Endothelial cell of umbilical vein (primary cell): ENCODE data around the gene GYS2.
"Not testable (repeated sequence)": the region's sequence is repeated elsewhere in the genome, so short reads cannot be mapped to it uniquely, and the experiment has no call there.

Experiments
- EZH2 ChIP-seq: IDR thresholded peaks from 2 replicates; pipeline ENCODE4 v1.6.1; 2012; ENCODE audit warnings: borderline replicate concordance, low read depth, mild to moderate bottlenecking, moderate library complexity, low read length, inconsistent platforms; ENCODE audit not compliant: severe bottlenecking
- FOS ChIP-seq: IDR thresholded peaks from 2 replicates; pipeline ENCODE4 v1.6.1; 2011; ENCODE audit warnings: mild to moderate bottlenecking, low read length, moderate library complexity, borderline replicate concordance; ENCODE audit not compliant: insufficient read depth
- POLR2A ChIP-seq: IDR thresholded peaks from 2 replicates; pipeline ENCODE4 v1.6.1; 2012; ENCODE audit warnings: low read depth, mild to moderate bottlenecking, control low read depth, low read length
- TF ChIP-seq, protein P1 (sequence below), 2 donors: IDR thresholded peaks; 1 replicate in 1 of 2; 2 replicates in 1 of 2; pipeline ENCODE4 v1.5.1; 2011; ENCODE audit warnings: low read length in 2 of 2, mild to moderate bottlenecking in 2 of 2, moderate library complexity in 2 of 2, control low read depth in 1 of 2, inconsistent platforms in 1 of 2, low read depth in 1 of 2; ENCODE audit not compliant: insufficient read depth in 1 of 2; ENCODE audit errors: extremely low read depth in 1 of 2

DNA sequence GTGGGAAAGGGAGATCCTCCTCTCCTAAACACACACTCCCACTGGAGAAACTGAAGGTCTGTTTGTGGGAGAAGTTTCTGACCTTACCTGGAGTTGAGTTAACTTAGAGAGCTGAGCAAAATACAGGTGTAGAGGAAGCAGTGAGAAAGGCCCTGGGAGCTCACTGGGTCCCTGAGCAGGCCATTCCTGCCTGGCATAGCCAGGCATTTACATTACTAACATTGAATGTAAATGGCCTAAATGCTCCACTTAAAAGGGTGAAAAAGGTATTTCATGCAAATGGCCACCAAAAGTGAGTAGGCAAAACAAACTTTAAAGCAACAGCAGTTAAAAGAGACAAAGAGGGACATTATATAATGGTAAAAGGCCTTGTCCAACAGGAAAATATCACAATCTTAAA, 9.3 kb downstream of the GYS2 start:
- TF ChIP-seq, protein P1, sequence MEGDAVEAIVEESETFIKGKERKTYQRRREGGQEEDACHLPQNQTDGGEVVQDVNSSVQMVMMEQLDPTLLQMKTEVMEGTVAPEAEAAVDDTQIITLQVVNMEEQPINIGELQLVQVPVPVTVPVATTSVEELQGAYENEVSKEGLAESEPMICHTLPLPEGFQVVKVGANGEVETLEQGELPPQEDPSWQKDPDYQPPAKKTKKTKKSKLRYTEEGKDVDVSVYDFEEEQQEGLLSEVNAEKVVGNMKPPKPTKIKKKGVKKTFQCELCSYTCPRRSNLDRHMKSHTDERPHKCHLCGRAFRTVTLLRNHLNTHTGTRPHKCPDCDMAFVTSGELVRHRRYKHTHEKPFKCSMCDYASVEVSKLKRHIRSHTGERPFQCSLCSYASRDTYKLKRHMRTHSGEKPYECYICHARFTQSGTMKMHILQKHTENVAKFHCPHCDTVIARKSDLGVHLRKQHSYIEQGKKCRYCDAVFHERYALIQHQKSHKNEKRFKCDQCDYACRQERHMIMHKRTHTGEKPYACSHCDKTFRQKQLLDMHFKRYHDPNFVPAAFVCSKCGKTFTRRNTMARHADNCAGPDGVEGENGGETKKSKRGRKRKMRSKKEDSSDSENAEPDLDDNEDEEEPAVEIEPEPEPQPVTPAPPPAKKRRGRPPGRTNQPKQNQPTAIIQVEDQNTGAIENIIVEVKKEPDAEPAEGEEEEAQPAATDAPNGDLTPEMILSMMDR (IDR thresholded peaks at IDR 0.05; ENCODE audit: extremely low read depth in 1 of 2, insufficient read depth in 1 of 2, low read depth in 1 of 2, low read length in 2 of 2) = not testable (repeated sequence)
- TF ChIP-seq FOS, POLR2A, EZH2: not testable (repeated sequence)
